Measurements from ENCODE around the gene TNFSF12.
A peak's percentile ranks its signal among the peaks of the same experiment; 100 is the strongest.

TNFSF12 gene

DNA sequence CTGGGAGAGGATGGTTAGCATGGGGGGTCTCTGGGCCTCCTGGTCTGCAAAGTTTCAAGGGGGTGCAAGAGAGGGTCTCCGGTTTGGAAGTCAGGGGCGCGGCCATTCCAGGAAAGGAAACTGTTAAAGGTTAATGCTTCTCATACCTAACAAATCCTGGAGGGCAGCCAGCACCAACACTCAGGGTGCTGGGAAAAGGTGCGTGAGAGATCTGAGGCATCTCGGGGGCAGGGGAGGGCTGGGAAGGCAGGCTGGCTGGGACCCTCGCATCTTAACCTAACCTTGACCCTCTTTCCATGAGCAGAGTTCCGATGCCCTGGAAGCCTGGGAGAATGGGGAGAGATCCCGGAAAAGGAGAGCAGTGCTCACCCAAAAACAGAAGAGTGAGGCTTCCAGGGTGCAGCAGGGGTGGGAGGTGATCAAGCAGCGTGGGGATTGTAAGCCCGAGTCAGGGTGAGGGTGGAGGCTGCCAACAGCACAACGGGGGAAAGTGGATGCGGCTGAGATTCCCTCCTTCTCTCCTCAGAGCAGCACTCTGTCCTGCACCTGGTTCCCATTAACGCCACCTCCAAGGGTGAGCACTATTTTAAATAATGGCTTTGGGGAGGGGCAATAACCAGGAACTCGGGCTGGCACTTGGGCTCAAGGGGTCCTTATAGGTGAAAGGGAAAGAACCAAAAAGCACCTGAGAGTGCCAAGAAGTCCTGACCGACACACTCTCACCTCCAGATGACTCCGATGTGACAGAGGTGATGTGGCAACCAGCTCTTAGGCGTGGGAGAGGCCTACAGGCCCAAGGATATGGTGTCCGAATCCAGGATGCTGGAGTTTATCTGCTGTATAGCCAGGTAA is 10.7 kb downstream of the TNFSF12 start:
- Histone ChIP-seq H3K4me1 (ENCODE audit: control insufficient read depth, insufficient read depth, low read length) (peaks cover 35% of the 10 kb centered on the region), H3K9ac (ENCODE audit: low read depth, low read length) (no peak overlapping the region), H3K4me2 (ENCODE audit: low read length) (peak overlapping the region; percentile 99), H3K4me3 (ENCODE audit: low read length) (no peak overlapping the region), H3K9me3 (replicated peaks; ENCODE audit: low read length) (no peaks in the 10 kb centered on the region), H3K36me3 (ENCODE audit: insufficient read depth, low read length) (peaks cover 8% of the 10 kb centered on the region), H3K27me3 (ENCODE audit: control insufficient read depth, insufficient read depth, low read length) (no peaks in the 10 kb centered on the region)

DNA sequence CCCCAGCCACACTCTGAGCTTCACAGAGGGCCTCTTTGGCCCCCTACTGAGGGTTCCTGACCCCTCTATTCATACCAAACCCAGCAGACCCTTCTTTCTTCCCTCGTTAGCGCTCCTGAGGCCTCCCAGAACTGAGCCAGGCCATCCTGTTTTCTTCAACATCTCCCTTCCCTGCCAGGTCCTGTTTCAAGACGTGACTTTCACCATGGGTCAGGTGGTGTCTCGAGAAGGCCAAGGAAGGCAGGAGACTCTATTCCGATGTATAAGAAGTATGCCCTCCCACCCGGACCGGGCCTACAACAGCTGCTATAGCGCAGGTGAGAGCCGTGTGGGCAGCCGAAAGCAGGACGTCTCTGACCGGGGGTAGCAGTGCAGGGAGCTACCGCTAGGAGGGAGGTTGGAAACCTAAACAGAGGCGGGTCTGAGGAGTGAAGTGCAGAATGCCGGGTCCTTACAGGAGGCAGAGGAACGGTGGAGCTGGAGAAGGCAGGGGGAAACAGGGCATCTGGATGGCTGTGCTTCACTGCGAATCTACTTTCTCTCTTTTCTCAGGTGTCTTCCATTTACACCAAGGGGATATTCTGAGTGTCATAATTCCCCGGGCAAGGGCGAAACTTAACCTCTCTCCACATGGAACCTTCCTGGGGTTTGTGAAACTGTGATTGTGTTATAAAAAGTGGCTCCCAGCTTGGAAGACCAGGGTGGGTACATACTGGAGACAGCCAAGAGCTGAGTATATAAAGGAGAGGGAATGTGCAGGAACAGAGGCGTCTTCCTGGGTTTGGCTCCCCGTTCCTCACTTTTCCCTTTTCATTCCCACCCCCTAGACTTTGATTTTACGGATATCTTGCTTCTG is 11.5 kb downstream of the TNFSF12 start:
- H3K9ac ChIP-seq (ENCODE audit: low read depth, low read length), result peak overlapping the region; percentile 93
- H3K4me3 ChIP-seq (ENCODE audit: low read length), result peak overlapping the region; percentile 85
- peaks cover 35% of the 10 kb centered on the region for H3K4me1 ChIP-seq (ENCODE audit: control insufficient read depth, insufficient read depth, low read length)
- no peaks in the 10 kb centered on the region for H3K9me3 ChIP-seq (replicated peaks; ENCODE audit: low read length)
- peaks cover 17% of the 10 kb centered on the region for H3K36me3 ChIP-seq (ENCODE audit: insufficient read depth, low read length)
- peak overlapping the region; percentile 99 for H3K4me2 ChIP-seq (ENCODE audit: low read length)
- no peaks in the 10 kb centered on the region for H3K27me3 ChIP-seq (ENCODE audit: control insufficient read depth, insufficient read depth, low read length)

DNA sequence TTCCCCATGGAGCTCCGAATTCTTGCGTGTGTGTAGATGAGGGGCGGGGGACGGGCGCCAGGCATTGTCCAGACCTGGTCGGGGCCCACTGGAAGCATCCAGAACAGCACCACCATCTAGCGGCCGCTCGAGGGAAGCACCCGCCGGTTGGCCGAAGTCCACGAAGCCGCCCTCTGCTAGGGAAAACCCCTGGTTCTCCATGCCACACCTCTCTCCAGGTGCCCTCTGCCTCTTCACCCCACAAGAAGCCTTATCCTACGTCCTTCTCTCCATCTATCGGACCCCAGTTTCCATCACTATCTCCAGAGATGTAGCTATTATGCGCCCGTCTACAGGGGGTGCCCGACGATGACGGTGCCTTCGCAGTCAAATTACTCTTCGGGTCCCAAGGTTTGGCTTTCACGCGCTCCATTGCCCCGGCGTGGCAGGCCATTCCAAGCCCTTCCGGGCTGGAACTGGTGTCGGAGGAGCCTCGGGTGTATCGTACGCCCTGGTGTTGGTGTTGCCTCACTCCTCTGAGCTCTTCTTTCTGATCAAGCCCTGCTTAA is 12.2 kb downstream of the TNFSF12 start:
- Histone ChIP-seq H3K9me3 (replicated peaks; ENCODE audit: low read length) (no peaks in the 10 kb centered on the region), H3K27me3 (ENCODE audit: control insufficient read depth, insufficient read depth, low read length) (no peaks in the 10 kb centered on the region), H3K4me2 (ENCODE audit: low read length) (peak overlapping the region; percentile 99), H3K4me1 (ENCODE audit: control insufficient read depth, insufficient read depth, low read length) (peaks cover 35% of the 10 kb centered on the region), H3K4me3 (ENCODE audit: low read length) (peak overlapping the region; percentile 85), H3K9ac (ENCODE audit: low read depth, low read length) (peak overlapping the region; percentile 93), H3K36me3 (ENCODE audit: insufficient read depth, low read length) (peaks cover 22% of the 10 kb centered on the region)

DNA sequence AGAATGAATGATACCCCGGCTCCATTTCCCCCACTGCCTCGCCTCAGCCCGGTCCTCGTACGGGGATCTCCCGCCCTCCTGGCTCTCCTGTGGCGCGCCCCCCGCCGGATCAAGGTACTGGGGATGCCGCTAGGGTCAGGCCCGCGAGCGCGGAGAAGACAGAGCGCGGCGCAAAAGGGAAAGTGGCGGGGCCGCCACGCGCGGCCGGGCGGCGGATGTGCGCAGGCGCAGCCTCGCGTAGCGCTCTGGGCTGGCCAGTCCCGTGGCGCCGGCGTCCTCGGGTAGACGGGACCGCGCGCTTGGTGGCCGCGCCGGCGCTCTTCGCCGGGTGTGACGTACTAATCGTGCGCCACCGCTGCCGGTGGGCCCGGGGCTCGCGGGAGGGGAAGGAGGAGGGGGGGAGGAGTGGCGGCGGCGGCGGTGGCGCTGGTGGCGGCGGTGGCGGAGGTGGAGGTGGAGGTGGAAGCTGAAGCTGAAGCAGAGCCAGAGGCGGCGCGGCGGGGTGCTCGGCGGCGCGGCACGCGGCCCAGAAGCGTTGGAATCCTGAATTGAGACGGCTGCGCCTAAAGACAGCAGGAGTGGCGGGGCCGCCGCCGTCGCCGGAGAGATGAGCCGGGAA is 12.8 kb downstream of the TNFSF12 start, which contains the start of gene SENP3:
TSS of gene SENP3 (plus strand) at position 331 of the 619 bp plus-strand sequence. CDS start 1,158 bp downstream, outside the sequence.
- peak within 1 kb of the TSS; percentile 99 for H3K4me2 ChIP-seq (ENCODE audit: low read length)
- H3K9ac ChIP-seq (ENCODE audit: low read depth, low read length), result peak within 1 kb of the TSS; percentile 93
- H3K9me3 ChIP-seq (replicated peaks; ENCODE audit: low read length), result no peaks in the 10 kb centered on the region
- peak within 1 kb of the TSS; percentile 85 for H3K4me3 ChIP-seq (ENCODE audit: low read length)
- peaks cover 35% of the 10 kb centered on the region for H3K4me1 ChIP-seq (ENCODE audit: control insufficient read depth, insufficient read depth, low read length)
- H3K36me3 ChIP-seq (ENCODE audit: insufficient read depth, low read length), result peaks cover 27% of the 10 kb centered on the region
- no peaks in the 10 kb centered on the region for H3K27me3 ChIP-seq (ENCODE audit: control insufficient read depth, insufficient read depth, low read length)

DNA sequence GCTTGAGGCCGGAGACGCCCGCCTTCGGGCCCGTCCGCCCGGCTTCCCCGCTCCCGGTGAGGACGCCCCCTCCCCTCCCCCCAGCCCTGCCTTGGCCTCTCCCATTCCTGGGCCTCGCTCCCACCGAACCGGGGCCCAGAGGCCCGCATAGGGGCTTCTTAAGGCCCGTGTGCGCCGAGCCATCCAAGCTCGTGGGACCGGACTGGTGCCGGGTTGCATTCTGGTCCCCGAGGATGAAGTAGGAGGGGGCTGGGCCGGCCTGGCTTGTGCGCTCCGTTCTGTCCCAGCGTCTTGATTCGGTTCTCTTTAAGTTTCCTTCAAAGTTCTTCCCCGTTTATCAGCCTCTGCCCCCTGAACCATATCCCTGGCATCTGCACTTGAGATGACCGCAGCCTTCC is 13.3 kb downstream of the TNFSF12 start:
- Histone ChIP-seq H3K36me3 (ENCODE audit: insufficient read depth, low read length) (peaks cover 32% of the 10 kb centered on the region), H3K9ac (ENCODE audit: low read depth, low read length) (peak overlapping the region; percentile 93), H3K4me2 (ENCODE audit: low read length) (peak overlapping the region; percentile 91), H3K4me3 (ENCODE audit: low read length) (peak overlapping the region; percentile 85), H3K4me1 (ENCODE audit: control insufficient read depth, insufficient read depth, low read length) (peaks cover 35% of the 10 kb centered on the region), H3K9me3 (replicated peaks; ENCODE audit: low read length) (no peaks in the 10 kb centered on the region), H3K27me3 (ENCODE audit: control insufficient read depth, insufficient read depth, low read length) (no peaks in the 10 kb centered on the region)

DNA sequence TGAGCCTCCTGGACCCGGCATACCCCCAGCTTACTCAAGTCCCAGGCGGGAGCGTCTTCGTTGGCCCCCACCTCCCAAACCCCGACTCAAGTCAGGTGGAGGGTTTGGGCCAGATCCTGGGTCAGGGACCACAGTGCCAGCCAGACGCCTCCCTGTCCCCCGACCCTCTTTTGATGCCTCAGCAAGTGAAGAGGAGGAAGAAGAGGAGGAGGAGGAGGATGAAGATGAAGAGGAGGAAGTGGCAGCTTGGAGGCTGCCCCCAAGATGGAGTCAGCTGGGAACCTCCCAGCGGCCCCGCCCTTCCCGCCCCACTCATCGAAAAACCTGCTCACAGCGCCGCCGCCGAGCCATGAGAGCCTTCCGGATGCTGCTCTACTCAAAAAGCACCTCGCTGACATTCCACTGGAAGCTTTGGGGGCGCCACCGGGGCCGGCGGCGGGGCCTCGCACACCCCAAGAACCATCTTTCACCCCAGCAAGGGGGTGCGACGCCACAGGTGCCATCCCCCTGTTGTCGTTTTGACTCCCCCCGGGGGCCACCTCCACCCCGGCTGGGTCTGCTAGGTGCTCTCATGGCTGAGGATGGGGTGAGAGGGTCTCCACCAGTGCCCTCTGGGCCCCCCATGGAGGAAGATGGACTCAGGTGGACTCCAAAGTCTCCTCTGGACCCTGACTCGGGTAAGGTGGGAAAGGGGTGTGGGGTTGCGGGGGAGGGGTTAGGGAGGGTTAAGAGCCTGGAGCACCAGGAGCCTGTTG is 14.4 kb downstream of the TNFSF12 start:
- H3K4me2 ChIP-seq (ENCODE audit: low read length), result peak overlapping the region; percentile 91
- H3K36me3 ChIP-seq (ENCODE audit: insufficient read depth, low read length), result peaks cover 35% of the 10 kb centered on the region
- no peaks in the 10 kb centered on the region for H3K27me3 ChIP-seq (ENCODE audit: control insufficient read depth, insufficient read depth, low read length)
- H3K4me3 ChIP-seq (ENCODE audit: low read length), result peak overlapping the region; percentile 85
- H3K4me1 ChIP-seq (ENCODE audit: control insufficient read depth, insufficient read depth, low read length), result peaks cover 29% of the 10 kb centered on the region
- H3K9ac ChIP-seq (ENCODE audit: low read depth, low read length), result peak overlapping the region; percentile 93
- H3K9me3 ChIP-seq (replicated peaks; ENCODE audit: low read length), result no peaks in the 10 kb centered on the region

DNA sequence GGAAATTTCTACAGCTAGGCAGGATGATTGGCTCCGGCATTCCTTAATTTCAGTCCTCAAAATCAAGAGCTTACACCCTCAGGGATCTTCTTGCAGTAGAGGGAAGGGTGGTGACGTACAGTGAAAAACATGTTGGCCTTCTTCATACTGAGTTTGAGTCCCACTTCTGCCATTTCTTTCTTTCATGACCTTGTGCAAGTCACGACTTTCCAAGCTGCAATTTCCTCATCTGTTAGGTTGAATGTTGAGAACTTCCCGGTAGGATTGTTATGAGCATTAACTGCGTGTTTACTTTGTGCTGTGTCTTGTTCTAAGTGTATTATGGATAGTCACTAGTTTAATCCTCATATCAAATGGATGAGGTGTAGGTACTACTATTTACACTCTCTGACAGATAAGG is 20.7 kb downstream of the TNFSF12 start:
- H3K36me3 ChIP-seq (ENCODE audit: insufficient read depth, low read length), result peaks cover 65% of the 10 kb centered on the region
- peaks cover 8% of the 10 kb centered on the region for H3K4me1 ChIP-seq (ENCODE audit: control insufficient read depth, insufficient read depth, low read length)
- no peaks in the 10 kb centered on the region for H3K9me3 ChIP-seq (replicated peaks; ENCODE audit: low read length)
- H3K9ac ChIP-seq (ENCODE audit: low read depth, low read length), result no peak overlapping the region
- no peaks in the 10 kb centered on the region for H3K27me3 ChIP-seq (ENCODE audit: control insufficient read depth, insufficient read depth, low read length)
- H3K4me3 ChIP-seq (ENCODE audit: low read length), result no peak overlapping the region
- no peak overlapping the region for H3K4me2 ChIP-seq (ENCODE audit: low read length)

DNA sequence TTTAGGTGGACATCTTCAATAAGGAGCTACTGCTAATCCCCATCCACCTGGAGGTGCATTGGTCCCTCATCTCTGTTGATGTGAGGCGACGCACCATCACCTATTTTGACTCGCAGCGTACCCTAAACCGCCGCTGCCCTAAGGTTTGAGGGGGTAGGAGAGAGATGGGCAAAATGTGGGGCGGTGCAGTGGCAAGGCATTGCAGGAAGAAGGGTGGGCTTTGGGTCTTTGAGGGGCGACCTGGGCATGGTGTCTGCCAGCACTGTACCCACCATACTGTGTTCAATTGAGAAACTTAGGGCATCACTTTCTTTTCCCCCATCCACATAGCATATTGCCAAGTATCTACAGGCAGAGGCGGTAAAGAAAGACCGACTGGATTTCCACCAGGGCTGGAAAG is 21.5 kb downstream of the TNFSF12 start:
- peaks cover 65% of the 10 kb centered on the region for H3K36me3 ChIP-seq (ENCODE audit: insufficient read depth, low read length)
- no peaks in the 10 kb centered on the region for H3K27me3 ChIP-seq (ENCODE audit: control insufficient read depth, insufficient read depth, low read length)
- no peak overlapping the region for H3K4me2 ChIP-seq (ENCODE audit: low read length)
- no peak overlapping the region for H3K4me3 ChIP-seq (ENCODE audit: low read length)
- no peak overlapping the region for H3K9ac ChIP-seq (ENCODE audit: low read depth, low read length)
- peaks cover 16% of the 10 kb centered on the region for H3K4me1 ChIP-seq (ENCODE audit: control insufficient read depth, insufficient read depth, low read length)
- H3K9me3 ChIP-seq (replicated peaks; ENCODE audit: low read length), result no peaks in the 10 kb centered on the region

DNA sequence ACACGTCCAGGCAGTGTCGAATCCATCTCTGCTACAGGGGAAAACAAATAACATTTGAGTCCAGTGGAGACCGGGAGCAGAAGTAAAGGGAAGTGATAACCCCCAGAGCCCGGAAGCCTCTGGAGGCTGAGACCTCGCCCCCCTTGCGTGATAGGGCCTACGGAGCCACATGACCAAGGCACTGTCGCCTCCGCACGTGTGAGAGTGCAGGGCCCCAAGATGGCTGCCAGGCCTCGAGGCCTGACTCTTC is 23.4 kb downstream of the TNFSF12 start:
- peaks cover 33% of the 10 kb centered on the region for H3K4me1 ChIP-seq (ENCODE audit: control insufficient read depth, insufficient read depth, low read length)
- peak overlapping the region; percentile 66 for H3K4me3 ChIP-seq (ENCODE audit: low read length)
- H3K9me3 ChIP-seq (replicated peaks; ENCODE audit: low read length), result no peaks in the 10 kb centered on the region
- peak overlapping the region; percentile 80 for H3K9ac ChIP-seq (ENCODE audit: low read depth, low read length)
- peaks cover 69% of the 10 kb centered on the region for H3K36me3 ChIP-seq (ENCODE audit: insufficient read depth, low read length)
- no peaks in the 10 kb centered on the region for H3K27me3 ChIP-seq (ENCODE audit: control insufficient read depth, insufficient read depth, low read length)
- peak overlapping the region; percentile 80 for H3K4me2 ChIP-seq (ENCODE audit: low read length)

DNA sequence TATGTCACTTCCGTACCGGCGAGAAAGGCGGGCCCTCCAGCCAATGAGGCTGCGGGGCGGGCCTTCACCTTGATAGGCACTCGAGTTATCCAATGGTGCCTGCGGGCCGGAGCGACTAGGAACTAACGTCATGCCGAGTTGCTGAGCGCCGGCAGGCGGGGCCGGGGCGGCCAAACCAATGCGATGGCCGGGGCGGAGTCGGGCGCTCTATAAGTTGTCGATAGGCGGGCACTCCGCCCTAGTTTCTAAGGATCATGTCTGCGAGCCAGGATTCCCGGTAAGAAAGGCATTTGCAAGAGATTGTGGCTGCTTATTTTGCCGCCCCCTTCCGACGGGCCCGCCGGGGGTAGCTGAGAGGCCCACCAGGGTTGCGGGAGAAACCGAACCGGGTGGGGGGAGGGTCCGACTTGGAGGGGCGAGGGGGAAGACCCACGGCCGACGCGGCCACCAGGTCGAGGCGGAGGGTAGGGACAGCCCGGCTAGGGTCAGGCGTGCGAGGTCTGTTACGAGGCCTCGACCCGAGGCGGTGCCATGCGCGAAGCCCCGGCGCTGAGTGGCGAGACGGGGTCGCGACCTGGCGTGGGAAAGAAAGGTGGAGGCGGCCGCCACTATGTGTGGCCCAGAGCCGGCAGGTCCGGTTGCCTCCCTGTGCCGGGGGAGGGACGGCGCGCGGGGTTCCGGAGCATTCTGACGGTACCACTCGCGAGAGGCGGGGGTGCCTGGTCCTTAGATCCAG is 23.9 kb downstream of the TNFSF12 start:
- Histone ChIP-seq H3K4me2 (ENCODE audit: low read length) (peak overlapping the region; percentile 50), H3K36me3 (ENCODE audit: insufficient read depth, low read length) (peaks cover 70% of the 10 kb centered on the region), H3K4me3 (ENCODE audit: low read length) (peak overlapping the region; percentile 90), H3K9ac (ENCODE audit: low read depth, low read length) (peak overlapping the region; percentile 99), H3K4me1 (ENCODE audit: control insufficient read depth, insufficient read depth, low read length) (peaks cover 38% of the 10 kb centered on the region), H3K27me3 (ENCODE audit: control insufficient read depth, insufficient read depth, low read length) (no peaks in the 10 kb centered on the region), H3K9me3 (replicated peaks; ENCODE audit: low read length) (no peaks in the 10 kb centered on the region)
